GM19099 (cell line): ENCODE data around the gene SLC6A13.

ENCODE experiments used
- POLR2A ChIP-seq: IDR thresholded peaks from 3 replicates; pipeline ENCODE4 v1.6.1; 2011; ENCODE audit warnings: low read depth; ENCODE audit not compliant: insufficient read length; ENCODE audit errors: extremely low read depth

The SLC6A13 gene

GRCh38 chr12:267581-268482 lies 5.2 kb upstream of the SLC6A13 start:
- no peak for TF ChIP-seq POLR2A

- TF ChIP-seq POLR2A, result no peak
Observed at GRCh38 chr12:265096-265495, 2.5 kb upstream of the SLC6A13 start.

GRCh38 chr12:264269-264668 lies 1.6 kb upstream of the SLC6A13 start:
- TF ChIP-seq POLR2A, result no peak

- no peak for TF ChIP-seq POLR2A
Observed at GRCh38 chr12:263574-263973, 938 bp upstream of the SLC6A13 start.

GRCh38 chr12:262113-262512 lies 523 bp downstream of the SLC6A13 start:
- no peak for TF ChIP-seq POLR2A

GRCh38 chr12:257521-258321 lies 4.9 kb downstream of the SLC6A13 start:
- no peak for TF ChIP-seq POLR2A

GRCh38 chr12:256958-257357 lies 5.7 kb downstream of the SLC6A13 start:
- no peak for TF ChIP-seq POLR2A

- TF ChIP-seq POLR2A, result no peak
Observed at GRCh38 chr12:256225-256624, 6.4 kb downstream of the SLC6A13 start.

GRCh38 chr12:254912-255311 lies 7.7 kb downstream of the SLC6A13 start:
- no peak for TF ChIP-seq POLR2A

GRCh38 chr12:254039-254438 lies 8.6 kb downstream of the SLC6A13 start:
- TF ChIP-seq POLR2A, result no peak

GRCh38 chr12:253116-253831 lies 9.4 kb downstream of the SLC6A13 start:
- no peak for TF ChIP-seq POLR2A

- TF ChIP-seq POLR2A, result no peak
Observed at GRCh38 chr12:252636-253035, 10.0 kb downstream of the SLC6A13 start.

GRCh38 chr12:247271-247670 lies 15.4 kb downstream of the SLC6A13 start:
- TF ChIP-seq POLR2A, result no peak

- TF ChIP-seq POLR2A, result no peak
Observed at GRCh38 chr12:243381-243780, 19.3 kb downstream of the SLC6A13 start.

GRCh38 chr12:242496-242895 lies 20.1 kb downstream of the SLC6A13 start:
- TF ChIP-seq POLR2A, result no peak
